RWPE1 (cell line): ENCODE results near the gene CLSTN3.
A peak's percentile ranks its signal among the peaks of the same experiment; 100 is the strongest.

Experiments
- CTCF ChIA-PET: fragments of 350-600 bp; sonication (Branson Sonifier 250); formaldehyde crosslinking; extraction: SDS; loops from one replicate; lab custom pipeline; 2021; lab: Yijun Ruan, JAX
- POLR2A ChIA-PET: fragments of 400-600 bp; formaldehyde crosslinking; extraction: SDS; loops from one replicate; lab custom pipeline; 2020; ENCODE audit warnings: antibody characterized with exemption; ENCODE audit not compliant: low non-redundant PET; lab: Yijun Ruan, JAX
- DNase-seq: peaks from one replicate; pipeline ENCODE4 v3.0.0; 2012; ENCODE audit warnings: low spot score
- H3K27ac ChIP-seq: fragments of 450-650 bp; 2 replicates; pipeline ENCODE4 v1.5.1; 2017
- TF ChIP-seq, protein P1 (sequence below): fragments of 450-650 bp; conservative IDR thresholded peaks from 2 replicates; pipeline ENCODE4 v1.5.1; 2017; ENCODE audit warnings: low read depth, mild to moderate bottlenecking

CLSTN3 gene

DNA sequence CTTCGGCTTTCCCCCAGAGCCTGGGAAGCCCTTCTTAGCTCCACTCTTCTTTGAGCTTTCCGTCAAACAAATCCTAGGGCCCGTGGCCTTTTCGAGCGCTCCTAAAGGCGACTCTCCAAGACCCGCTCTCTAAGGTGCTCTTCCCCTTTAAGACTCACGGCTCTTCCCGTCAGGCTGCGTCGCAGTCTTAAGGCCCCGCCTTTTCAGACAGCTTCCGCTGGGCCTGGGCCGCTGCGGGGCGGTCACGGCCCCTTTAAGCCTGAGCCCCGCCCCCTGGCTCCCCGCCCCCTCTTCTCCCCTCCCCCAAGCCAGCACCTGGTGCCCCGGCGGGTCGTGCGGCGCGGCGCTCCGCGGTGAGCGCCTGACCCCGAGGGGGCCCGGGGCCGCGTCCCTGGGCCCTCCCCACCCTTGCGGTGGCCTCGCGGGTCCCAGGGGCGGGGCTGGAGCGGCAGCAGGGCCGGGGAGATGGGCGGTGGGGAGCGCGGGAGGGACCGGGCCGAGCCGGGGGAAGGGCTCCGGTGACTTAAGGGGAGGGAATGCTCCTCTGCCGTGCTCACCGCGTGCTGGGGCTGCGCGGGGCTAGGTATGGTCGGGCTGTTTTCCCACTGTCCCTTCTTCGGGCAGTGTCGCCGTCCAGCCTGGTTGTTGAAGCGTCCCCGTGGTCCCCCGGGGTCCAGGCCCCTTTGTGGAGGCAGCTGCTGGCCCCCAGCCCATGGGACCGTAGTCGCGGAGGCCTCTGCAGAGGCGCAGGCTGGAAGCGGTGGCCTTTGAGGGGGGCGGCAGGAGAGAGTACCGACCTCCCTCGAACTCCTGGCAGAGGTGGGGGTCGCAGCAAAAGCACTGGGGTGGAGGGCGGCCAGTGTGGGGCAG is 59.5 kb downstream of the CLSTN3 start, which contains the start of gene PEX5:
Gene PEX5, plus strand, starts transcription at position 289 of the 870 bp plus-strand sequence. CDS start 692 bp downstream, outside the sequence.
- H3K27ac ChIP-seq, result peak within 1 kb of the TSS; percentile 74
- POLR2A ChIA-PET, result interaction anchor here (0.5 kb wide), 1 partner anchor 9 kb away, joined by 5 read pairs; no protein-coding TSS in a partner anchor
- TF ChIP-seq, protein P1, sequence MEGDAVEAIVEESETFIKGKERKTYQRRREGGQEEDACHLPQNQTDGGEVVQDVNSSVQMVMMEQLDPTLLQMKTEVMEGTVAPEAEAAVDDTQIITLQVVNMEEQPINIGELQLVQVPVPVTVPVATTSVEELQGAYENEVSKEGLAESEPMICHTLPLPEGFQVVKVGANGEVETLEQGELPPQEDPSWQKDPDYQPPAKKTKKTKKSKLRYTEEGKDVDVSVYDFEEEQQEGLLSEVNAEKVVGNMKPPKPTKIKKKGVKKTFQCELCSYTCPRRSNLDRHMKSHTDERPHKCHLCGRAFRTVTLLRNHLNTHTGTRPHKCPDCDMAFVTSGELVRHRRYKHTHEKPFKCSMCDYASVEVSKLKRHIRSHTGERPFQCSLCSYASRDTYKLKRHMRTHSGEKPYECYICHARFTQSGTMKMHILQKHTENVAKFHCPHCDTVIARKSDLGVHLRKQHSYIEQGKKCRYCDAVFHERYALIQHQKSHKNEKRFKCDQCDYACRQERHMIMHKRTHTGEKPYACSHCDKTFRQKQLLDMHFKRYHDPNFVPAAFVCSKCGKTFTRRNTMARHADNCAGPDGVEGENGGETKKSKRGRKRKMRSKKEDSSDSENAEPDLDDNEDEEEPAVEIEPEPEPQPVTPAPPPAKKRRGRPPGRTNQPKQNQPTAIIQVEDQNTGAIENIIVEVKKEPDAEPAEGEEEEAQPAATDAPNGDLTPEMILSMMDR, result no peak
- peak; percentile 87 for DNase-seq
- CTCF ChIA-PET, result interaction anchor here (0.5 to 0.6 kb wide), 2 partner anchors 79 to 164 kb away, joined by 3 to 4 read pairs; no protein-coding TSS in a partner anchor

DNA sequence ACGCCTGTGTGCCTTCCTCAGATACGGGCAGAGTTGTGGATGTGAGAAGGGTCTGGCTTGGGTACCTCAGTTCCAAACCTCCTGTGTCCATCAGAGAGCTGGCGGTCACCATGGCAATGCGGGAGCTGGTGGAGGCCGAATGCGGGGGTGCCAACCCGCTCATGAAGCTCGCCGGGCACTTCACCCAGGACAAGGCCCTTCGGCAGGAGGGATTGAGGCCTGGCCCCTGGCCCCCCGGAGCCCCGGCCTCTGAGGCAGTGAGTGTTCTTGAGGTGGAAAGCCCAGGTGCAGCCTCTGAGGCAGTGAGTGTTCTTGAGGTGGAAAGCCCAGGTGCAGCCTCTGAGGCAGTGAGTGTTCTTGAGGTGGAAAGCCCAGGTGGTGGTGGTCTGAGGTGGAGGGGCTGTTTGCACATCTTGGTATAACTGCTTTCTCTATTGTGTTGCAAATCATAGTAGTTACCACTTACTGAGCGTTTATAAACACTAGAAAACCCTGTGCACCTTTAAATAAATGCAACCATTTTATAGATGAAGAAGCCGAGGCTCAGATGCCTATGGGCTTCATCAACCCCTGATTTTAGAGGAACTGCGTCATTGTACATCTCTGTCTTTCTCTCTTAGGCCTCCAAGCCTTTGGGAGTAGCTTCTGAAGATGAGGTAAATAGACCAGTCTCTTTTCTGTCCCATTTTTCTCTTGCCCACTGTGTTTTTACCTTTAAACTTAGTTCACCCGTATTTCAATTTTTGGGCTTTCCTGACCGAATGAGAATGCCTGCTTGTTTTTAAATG is 60.3 kb downstream of the CLSTN3 start:
- peak; percentile 10 for DNase-seq

DNA sequence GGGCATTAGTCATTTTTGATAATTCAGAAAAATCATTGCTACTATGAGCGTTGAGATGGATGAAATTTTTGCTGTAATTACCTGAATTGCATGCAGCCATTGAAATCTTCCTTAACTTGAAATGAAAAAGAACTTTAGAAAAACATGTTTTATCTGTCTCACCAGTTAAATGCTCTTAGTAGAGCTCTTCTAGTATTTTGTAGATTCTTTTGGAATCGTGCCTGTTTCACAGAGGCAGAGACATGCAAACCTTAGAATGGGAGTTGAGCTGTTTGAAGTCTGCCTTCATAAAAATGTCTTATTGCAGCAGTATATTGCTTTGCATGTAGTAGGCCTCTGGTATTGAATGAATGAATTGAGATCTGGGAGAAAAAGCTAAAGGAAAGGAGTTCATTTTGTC is 63.5 kb downstream of the CLSTN3 start:
- no peak for DNase-seq
- ChIA-PET POLR2A (no interaction called here), CTCF (no interaction called here)
- TF ChIP-seq, protein P1, result no peak
- H3K27ac ChIP-seq, result no peak overlapping the region

More for the DNA sequence above, 60.3 kb downstream of the CLSTN3 start:
- ChIA-PET POLR2A (no interaction called here), CTCF (interaction anchor here (0.5 kb wide), 1 partner anchor 164 kb away, joined by 4 read pairs; no protein-coding TSS in a partner anchor)
- TF ChIP-seq, protein P1, result no peak
- H3K27ac ChIP-seq, result peak overlapping the region; percentile 74; the same call in 1 of the 2 replicates

DNA sequence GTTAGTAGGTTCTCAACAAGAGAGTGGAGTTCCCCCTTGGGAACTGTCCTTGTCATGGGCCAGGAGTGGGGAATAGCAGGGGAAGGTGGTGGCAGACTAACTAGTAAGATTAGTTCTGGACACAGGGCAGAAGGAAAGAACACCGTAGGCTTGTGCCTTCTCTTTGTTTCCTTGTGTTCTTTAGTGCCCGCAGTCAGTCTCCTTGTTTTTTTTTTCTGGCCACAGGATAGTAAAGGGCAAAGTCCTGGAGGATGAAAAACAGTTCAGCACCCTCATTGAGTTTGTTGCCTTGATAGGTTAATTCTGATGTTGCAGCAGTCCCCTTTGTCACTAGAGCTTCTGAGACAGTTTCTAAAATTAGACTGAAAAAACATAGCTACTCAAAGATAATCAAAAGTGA is 67.7 kb downstream of the CLSTN3 start:
- H3K27ac ChIP-seq, result no peak overlapping the region
- no peak for DNase-seq
- CTCF ChIA-PET, result no interaction called here
- TF ChIP-seq, protein P1, result no peak
- POLR2A ChIA-PET, result no interaction called here

DNA sequence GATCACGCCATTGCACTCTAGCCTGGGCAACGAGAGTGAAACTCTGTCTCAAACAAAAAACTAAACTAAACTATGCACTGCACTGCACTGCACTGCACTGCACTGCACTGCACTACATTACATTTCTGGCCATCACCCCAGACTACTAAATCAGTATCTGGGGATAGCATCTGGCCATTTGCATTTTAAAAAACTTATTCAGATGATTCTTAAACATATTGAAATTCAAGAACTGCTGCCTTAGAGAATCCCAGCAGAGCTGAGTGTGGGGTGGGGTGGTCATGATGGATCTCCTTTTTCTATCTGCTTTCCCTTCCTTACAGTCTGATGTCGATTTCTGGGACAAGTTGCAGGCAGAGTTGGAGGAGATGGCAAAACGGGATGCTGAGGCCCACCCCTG is 72.9 kb downstream of the CLSTN3 start:
- DNase-seq, result no peak
- H3K27ac ChIP-seq, result no peak overlapping the region
- CTCF ChIA-PET, result no interaction called here
- POLR2A ChIA-PET, result no interaction called here
- TF ChIP-seq, protein P1, result no peak

DNA sequence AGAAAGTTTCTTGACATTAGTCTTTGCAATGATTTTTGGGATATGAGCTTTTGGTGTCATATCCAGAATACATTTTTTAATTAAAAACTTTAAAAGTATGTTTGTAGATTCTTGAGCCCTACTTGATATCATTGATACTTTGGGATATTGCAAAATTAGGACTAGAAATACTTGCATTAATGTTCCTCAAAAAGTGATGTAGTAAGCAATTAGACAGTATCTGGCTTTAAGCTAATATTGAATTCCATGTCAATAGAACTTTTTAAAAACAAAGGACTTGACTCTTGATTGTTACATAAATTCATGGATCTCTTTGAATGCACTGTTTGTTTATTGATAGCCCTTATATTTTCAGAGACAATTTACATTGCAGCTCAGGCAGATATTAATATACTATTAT is 74.9 kb downstream of the CLSTN3 start:
- H3K27ac ChIP-seq, result no peak overlapping the region
- ChIA-PET POLR2A (no interaction called here), CTCF (no interaction called here)
- TF ChIP-seq, protein P1, result no peak
- DNase-seq, result no peak
